ENCODE measurements around the gene CARMIL1. TPM values are rescaled to one million over a fixed set of nuclear protein-coding genes. Genes with fewer than 3 reads are reported as not detected.

The CARMIL1 gene
- 13.9 and 20.3 TPM in 2 replicates for total RNA-seq (2014; rRNA removed; shearing (Covaris generic))

- DNase-seq (ENCODE audit: low read depth): peak; percentile 89
Observed at GRCh38 chr6:25278914-25279747, at the start of gene CARMIL1. TSS of gene CARMIL1 (plus strand) at chr6:25279374. CDS start at chr6:25279796, 422 bp downstream.

GRCh38 chr6:25229671-25230321 is 49.4 kb upstream of the CARMIL1 start:
- peak; percentile 88 for DNase-seq (ENCODE audit: low read depth)

- DNase-seq (ENCODE audit: low read depth): no peak
Observed at GRCh38 chr6:25232479-25232878, 46.7 kb upstream of the CARMIL1 start.

- no peak for DNase-seq (ENCODE audit: low read depth)
Observed at GRCh38 chr6:25233226-25233625, 45.9 kb upstream of the CARMIL1 start.

- peak; percentile 50 for DNase-seq (ENCODE audit: low read depth)
Observed at GRCh38 chr6:25237579-25237978, 41.6 kb upstream of the CARMIL1 start.

- no peak for DNase-seq (ENCODE audit: low read depth)
Observed at GRCh38 chr6:25239059-25239458, 40.1 kb upstream of the CARMIL1 start.

- no peak for DNase-seq (ENCODE audit: low read depth)
Observed at GRCh38 chr6:25239498-25239897, 39.7 kb upstream of the CARMIL1 start.

GRCh38 chr6:25242567-25242966 is 36.6 kb upstream of the CARMIL1 start:
- no peak for DNase-seq (ENCODE audit: low read depth)

- DNase-seq (ENCODE audit: low read depth): no peak
Observed at GRCh38 chr6:25244865-25245264, 34.3 kb upstream of the CARMIL1 start.

GRCh38 chr6:25248123-25248522 is 31.1 kb upstream of the CARMIL1 start:
- peak; percentile 92 for DNase-seq (ENCODE audit: low read depth)

GRCh38 chr6:25249133-25249532 is 30.0 kb upstream of the CARMIL1 start:
- DNase-seq (ENCODE audit: low read depth): no peak

- DNase-seq (ENCODE audit: low read depth): peak; percentile 62
Observed at GRCh38 chr6:25250878-25251277, 28.3 kb upstream of the CARMIL1 start.

GRCh38 chr6:25251426-25251825 is 27.7 kb upstream of the CARMIL1 start:
- DNase-seq (ENCODE audit: low read depth): no peak

- DNase-seq (ENCODE audit: low read depth): peak; percentile 19
Observed at GRCh38 chr6:25253351-25253750, 25.8 kb upstream of the CARMIL1 start.

GRCh38 chr6:25254671-25255070 is 24.5 kb upstream of the CARMIL1 start:
- DNase-seq (ENCODE audit: low read depth): no peak

- DNase-seq (ENCODE audit: low read depth): no peak
Observed at GRCh38 chr6:25257686-25258348, 21.4 kb upstream of the CARMIL1 start.

GRCh38 chr6:25259756-25260155 is 19.4 kb upstream of the CARMIL1 start:
- DNase-seq (ENCODE audit: low read depth): no peak

GRCh38 chr6:25263657-25264056 is 15.5 kb upstream of the CARMIL1 start:
- DNase-seq (ENCODE audit: low read depth): peak; percentile 71

- DNase-seq (ENCODE audit: low read depth): no peak
Observed at GRCh38 chr6:25266456-25267100, 12.6 kb upstream of the CARMIL1 start.

GRCh38 chr6:25267662-25268061 is 11.5 kb upstream of the CARMIL1 start:
- no peak for DNase-seq (ENCODE audit: low read depth)

- no peak for DNase-seq (ENCODE audit: low read depth)
Observed at GRCh38 chr6:25270559-25270958, 8.6 kb upstream of the CARMIL1 start.

GRCh38 chr6:25275436-25275835 is 3.7 kb upstream of the CARMIL1 start:
- DNase-seq (ENCODE audit: low read depth): no peak

Data from M059J (cell line).